Glomerular visceral epithelial cell (primary cell): ENCODE measurements around the gene ATAD3A.

Experiments used
- DNase-seq: peaks from one replicate; pipeline ENCODE4 v3.0.0-alpha.2; 2016; ENCODE audit errors: extremely low spot score

Gene ATAD3A

DNA sequence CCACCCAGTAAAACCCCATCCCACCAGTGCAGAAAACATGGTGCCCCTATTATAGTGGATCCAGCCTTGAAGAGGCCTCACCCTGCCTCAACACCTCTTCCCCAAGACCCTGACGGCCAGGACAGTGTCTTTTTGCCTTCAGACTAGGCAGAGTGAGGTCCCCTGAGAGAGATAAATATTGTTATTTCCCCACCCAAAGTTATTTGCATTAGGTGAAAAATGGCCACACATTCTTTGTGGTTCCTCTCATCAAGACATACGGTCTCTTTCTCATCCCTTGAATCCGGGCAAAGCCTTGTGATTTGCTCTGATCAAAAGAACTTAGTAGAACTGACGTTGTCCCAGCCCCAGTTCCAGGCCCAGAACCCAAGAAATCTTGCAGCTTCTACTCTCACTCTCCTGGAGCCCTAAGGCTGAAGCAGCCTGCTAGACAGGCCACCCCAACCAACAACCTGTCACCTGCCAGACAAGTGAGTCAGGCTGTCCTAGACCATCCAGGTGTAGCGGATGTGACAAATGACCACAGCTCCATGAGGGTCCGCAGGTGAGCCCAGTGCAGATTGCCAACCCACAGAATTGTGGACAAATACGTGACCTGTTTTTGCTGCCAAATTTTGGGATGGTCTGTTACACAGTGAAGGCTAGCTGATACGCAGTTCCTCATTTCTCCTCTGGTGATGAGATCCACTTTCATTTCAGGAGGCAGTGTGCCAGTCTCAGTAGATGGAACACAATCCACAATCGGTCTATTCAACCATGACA lies 70.8 kb downstream of the ATAD3A start:
- no peak for DNase-seq

- DNase-seq: no peak
Observed at GRCh38 chr1:1583347-1584010, 71.5 kb downstream of the ATAD3A start.
